KMS-11 (cell line): ENCODE data around the gene RAB40A.

ENCODE experiments used
- H2AFZ ChIP-seq: fragments of 200-600 bp; sonication (generic); 2 replicates; pipeline ENCODE4 v1.6.1; 2016; ENCODE audit warnings: antibody characterized with exemption, mixed run types, low read depth
- H3K27ac ChIP-seq: fragments of 200-600 bp; sonication (generic); 2 replicates; pipeline ENCODE4 v1.6.1; 2016; ENCODE audit warnings: mild to moderate bottlenecking, mixed run types
- H3K27me3 ChIP-seq: fragments of 200-600 bp; sonication (generic); 2 replicates; pipeline ENCODE4 v1.6.1; 2017; ENCODE audit warnings: mild to moderate bottlenecking, low read depth, mixed run types, moderate library complexity; ENCODE audit not compliant: insufficient read depth
- H3K36me3 ChIP-seq: fragments of 200-600 bp; sonication (generic); 2 replicates; pipeline ENCODE4 v1.6.1; 2017; ENCODE audit warnings: mild to moderate bottlenecking, mixed run types; ENCODE audit not compliant: insufficient read depth
- H3K4me1 ChIP-seq: fragments of 200-600 bp; sonication (generic); 2 replicates; pipeline ENCODE4 v1.6.1; 2016; ENCODE audit warnings: mild to moderate bottlenecking, low read depth, mixed run types; ENCODE audit not compliant: poor library complexity, severe bottlenecking
- H3K4me2 ChIP-seq: fragments of 200-600 bp; sonication (generic); 2 replicates; pipeline ENCODE4 v1.7.0; 2016; ENCODE audit warnings: mild to moderate bottlenecking, mixed run types
- H3K4me3 ChIP-seq: fragments of 200-600 bp; sonication (generic); IDR thresholded peaks from 2 replicates; pipeline ENCODE4 v1.6.1; 2017; ENCODE audit warnings: low read depth, low read length, mixed read lengths; ENCODE audit not compliant: insufficient read depth
- H3K79me2 ChIP-seq: fragments of 200-600 bp; sonication (generic); 2 replicates; pipeline ENCODE4 v1.6.1; 2016; ENCODE audit warnings: low read depth, mixed run types; ENCODE audit not compliant: insufficient read depth
- H3K9ac ChIP-seq: fragments of 200-600 bp; sonication (generic); 2 replicates; pipeline ENCODE4 v1.6.1; 2016; ENCODE audit warnings: mild to moderate bottlenecking, mixed run types
- H4K20me1 ChIP-seq: fragments of 200-600 bp; sonication (generic); 2 replicates; pipeline ENCODE4 v1.6.1; 2016; ENCODE audit warnings: mild to moderate bottlenecking, mixed run types; ENCODE audit not compliant: insufficient read depth
- CTCF ChIP-seq: fragments of 200-600 bp; sonication (generic); conservative IDR thresholded peaks from 2 replicates; pipeline ENCODE4 v1.6.1; 2017; ENCODE audit warnings: low read depth, mild to moderate bottlenecking, antibody characterized with exemption, low read length, moderate library complexity, mixed read lengths

The RAB40A gene

GRCh38 chrX:103518571-103518970 is 718 bp downstream of the RAB40A start:
- no peak overlapping the region for H2AFZ ChIP-seq
- TF ChIP-seq CTCF: no peak

GRCh38 chrX:103517246-103517645 is 2.0 kb downstream of the RAB40A start:
- Histone ChIP-seq H3K4me3 (no peak overlapping the region), H3K79me2 (no peaks in the 10 kb centered on the region), H3K27ac (no peak overlapping the region), H3K4me1 (peaks cover 11% of the 10 kb centered on the region), H3K36me3 (no peaks in the 10 kb centered on the region), H4K20me1 (no peaks in the 10 kb centered on the region), H3K27me3 (no peaks in the 10 kb centered on the region), H2AFZ (no peak overlapping the region), H3K4me2 (no peak overlapping the region), H3K9ac (no peak overlapping the region)
- TF ChIP-seq CTCF: no peak

More at GRCh38 chrX:103518571-103518970, 718 bp downstream of the RAB40A start:
- no peaks in the 10 kb centered on the region for H4K20me1 ChIP-seq
- no peaks in the 10 kb centered on the region for H3K27me3 ChIP-seq
- H3K36me3 ChIP-seq: no peaks in the 10 kb centered on the region
- peaks cover 11% of the 10 kb centered on the region for H3K4me1 ChIP-seq
- no peak overlapping the region for H3K9ac ChIP-seq
- no peak overlapping the region for H3K4me2 ChIP-seq
- H3K79me2 ChIP-seq: no peaks in the 10 kb centered on the region
- H3K4me3 ChIP-seq: no peak overlapping the region
- H3K27ac ChIP-seq: no peak overlapping the region

GRCh38 chrX:103513476-103514108 is 5.7 kb downstream of the RAB40A start:
- H3K4me3 ChIP-seq: no peak overlapping the region
- H2AFZ ChIP-seq: no peak overlapping the region
- H3K36me3 ChIP-seq: no peaks in the 10 kb centered on the region
- no peaks in the 10 kb centered on the region for H3K79me2 ChIP-seq
- no peak overlapping the region for H3K4me2 ChIP-seq
- H3K9ac ChIP-seq: no peak overlapping the region
- H3K27me3 ChIP-seq: no peaks in the 10 kb centered on the region
- no peak overlapping the region for H3K27ac ChIP-seq
- peaks cover 11% of the 10 kb centered on the region for H3K4me1 ChIP-seq
- no peaks in the 10 kb centered on the region for H4K20me1 ChIP-seq
- TF ChIP-seq CTCF: no peak

- TF ChIP-seq CTCF: no peak
- H3K79me2 ChIP-seq: no peaks in the 10 kb centered on the region
- peaks cover 11% of the 10 kb centered on the region for H3K4me1 ChIP-seq
- H2AFZ ChIP-seq: no peak overlapping the region
- no peaks in the 10 kb centered on the region for H4K20me1 ChIP-seq
- no peak overlapping the region for H3K9ac ChIP-seq
- no peak overlapping the region for H3K4me3 ChIP-seq
- no peak overlapping the region for H3K4me2 ChIP-seq
- no peaks in the 10 kb centered on the region for H3K36me3 ChIP-seq
- H3K27ac ChIP-seq: no peak overlapping the region
- no peaks in the 10 kb centered on the region for H3K27me3 ChIP-seq
Measured at GRCh38 chrX:103513067-103513466, 6.2 kb downstream of the RAB40A start.
